Measurements from ENCODE around the gene LIF. TPM values are rescaled to one million over a fixed set of nuclear protein-coding genes. Genes with fewer than 3 reads are reported as not detected.
A peak's percentile ranks its signal among the peaks of the same experiment; 100 is the strongest.
"Not testable (repeated sequence)": the region's sequence is repeated elsewhere in the genome, so short reads cannot be mapped to it uniquely, and the experiment has no call there.

LIF gene
- polyA plus RNA-seq, 12 donors, result 0.62 to 9.6 (median 1.0) TPM; not detected in 1

GRCh38 chr22:30209642-30210041, 36.9 kb downstream of the LIF start:
- DNase-seq, result no peak

- peak; percentile 70 for DNase-seq
Observed at GRCh38 chr22:30208631-30209603, 37.6 kb downstream of the LIF start.

GRCh38 chr22:30206944-30207343, 39.6 kb downstream of the LIF start:
- no peak for DNase-seq

GRCh38 chr22:30205281-30206115, 41.1 kb downstream of the LIF start:
- no peak for DNase-seq

GRCh38 chr22:30204742-30205111, 41.8 kb downstream of the LIF start:
- DNase-seq, result no peak

- DNase-seq, result no peak
Observed at GRCh38 chr22:30204015-30204741, 42.4 kb downstream of the LIF start.

- no peak for DNase-seq
Observed at GRCh38 chr22:30202531-30203006, 44.0 kb downstream of the LIF start.

- no peak for DNase-seq
Observed at GRCh38 chr22:30201945-30202344, 44.6 kb downstream of the LIF start.

- not testable (repeated sequence) for DNase-seq
Observed at GRCh38 chr22:30200905-30201304, 45.7 kb downstream of the LIF start.

- DNase-seq, result no peak
Observed at GRCh38 chr22:30198921-30199320, 47.6 kb downstream of the LIF start.

- DNase-seq, result no peak
Observed at GRCh38 chr22:30198152-30198825, 48.3 kb downstream of the LIF start.

- DNase-seq, result no peak
Observed at GRCh38 chr22:30197389-30197788, 49.2 kb downstream of the LIF start.

- DNase-seq, result no peak
Observed at GRCh38 chr22:30196880-30197336, 49.7 kb downstream of the LIF start.

GRCh38 chr22:30196141-30196879, 50.2 kb downstream of the LIF start:
- DNase-seq, result peak; percentile 92

GRCh38 chr22:30195245-30196140, 51.1 kb downstream of the LIF start:
- peak; percentile 85 for DNase-seq

GRCh38 chr22:30193031-30193775, 53.4 kb downstream of the LIF start:
- no peak for DNase-seq

- no peak for DNase-seq
Observed at GRCh38 chr22:30192427-30192826, 54.1 kb downstream of the LIF start.

- DNase-seq, result no peak
Observed at GRCh38 chr22:30191040-30191701, 55.4 kb downstream of the LIF start.

Data from muscle of arm (tissue), 12 donors.